ENCODE results near the gene SPACDR. TPM values are rescaled to one million over a fixed set of nuclear protein-coding genes. Genes with fewer than 3 reads are reported as not detected.

Gene SPACDR
- total and polyA plus RNA-seq, 2 donors from 2014 or later: 0.54 TPM; not detected in 1

GRCh38 chr7:100481466-100481865, 17.4 kb upstream of the SPACDR start:
- no peak for FAIRE-seq
- intact Hi-C loops (cut with DNase I): no loop called here

GRCh38 chr7:100478958-100479660, 15.0 kb upstream of the SPACDR start, which contains the start of gene TSC22D4:
TSS of gene TSC22D4 (minus strand) at chr7:100479214. CDS start at chr7:100478038, 1,176 bp downstream.
- H3K27me3 ChIP-seq (ENCODE audit: control insufficient read depth, insufficient read depth, low read length): no peaks in the 10 kb centered on the region
- TF ChIP-seq CTCF (IDR thresholded peaks at IDR 0.05; ENCODE audit: borderline replicate concordance, extremely low read depth, insufficient read depth): no peak
- DNase-seq (peak; percentile 96 to 98 (median 97)), FAIRE-seq (no peak)
- peaks cover 2 to 25% (median 25%) of the 10 kb centered on the region in 3 donors for H3K4me1 ChIP-seq (ENCODE audit: control insufficient read depth in 2 of 3, insufficient read depth in 2 of 3, low read depth in 1 of 3, low read length in 3 of 3)
- peaks cover 0 to 4% (median 0%) of the 10 kb centered on the region in 3 donors for H3K36me3 ChIP-seq (ENCODE audit: control insufficient read depth in 2 of 3, insufficient read depth in 3 of 3, low read length in 3 of 3)
- H3K9me3 ChIP-seq (ENCODE audit: control insufficient read depth in 2 of 3, insufficient read depth in 1 of 3, low read length in 3 of 3): no peaks in the 10 kb centered on the region
- H3K4me3 ChIP-seq (ENCODE audit: low read length in 3 of 3): peak within 1 kb of the TSS; percentile 72 to 88 (median 87)
- intact Hi-C loops (cut with DNase I): no loop called here
- H3K9ac ChIP-seq (ENCODE audit: low read length in 3 of 3): peak within 1 kb of the TSS; percentile 62 to 92 (median 90)
- H3K27ac ChIP-seq (ENCODE audit: low read depth in 2 of 2, low read length in 2 of 2): peak within 1 kb of the TSS; percentile 87 to 89

More at GRCh38 chr7:100481466-100481865, 17.4 kb upstream of the SPACDR start:
- TF ChIP-seq CTCF (IDR thresholded peaks at IDR 0.05; ENCODE audit: borderline replicate concordance, extremely low read depth, insufficient read depth): no peak
- Histone ChIP-seq H3K36me3 (ENCODE audit: control insufficient read depth in 2 of 3, insufficient read depth in 3 of 3, low read length in 3 of 3) (no peaks in the 10 kb centered on the region), H3K4me1 (ENCODE audit: control insufficient read depth in 2 of 3, insufficient read depth in 2 of 3, low read depth in 1 of 3, low read length in 3 of 3) (peaks cover 2 to 17% (median 14%) of the 10 kb centered on the region in 3 donors), H3K9ac (ENCODE audit: low read length in 3 of 3) (no peak overlapping the region), H3K4me3 (ENCODE audit: low read length in 3 of 3) (no peak overlapping the region), H3K27ac (ENCODE audit: low read depth in 2 of 2, low read length in 2 of 2) (no peak overlapping the region), H3K9me3 (ENCODE audit: control insufficient read depth in 2 of 3, insufficient read depth in 1 of 3, low read length in 3 of 3) (no peaks in the 10 kb centered on the region), H3K27me3 (ENCODE audit: control insufficient read depth, insufficient read depth, low read length) (no peaks in the 10 kb centered on the region)
- no peak for DNase-seq

GRCh38 chr7:100477871-100478267, 13.8 kb upstream of the SPACDR start:
- H3K27ac ChIP-seq (ENCODE audit: low read depth in 2 of 2, low read length in 2 of 2): peak overlapping the region; percentile 72 to 89
- peak overlapping the region; percentile 69 to 88 (median 87) for H3K4me3 ChIP-seq (ENCODE audit: low read length in 3 of 3)
- H3K4me1 ChIP-seq (ENCODE audit: control insufficient read depth in 2 of 3, insufficient read depth in 2 of 3, low read depth in 1 of 3, low read length in 3 of 3): peaks cover 2 to 27% (median 24%) of the 10 kb centered on the region in 3 donors
- H3K36me3 ChIP-seq (ENCODE audit: control insufficient read depth in 2 of 3, insufficient read depth in 3 of 3, low read length in 3 of 3): peaks cover 0 to 9% (median 2%) of the 10 kb centered on the region in 3 donors
- peak overlapping the region in 2 of 3 donors; percentile 55 to 92 for H3K9ac ChIP-seq (ENCODE audit: low read length in 3 of 3)
- no peaks in the 10 kb centered on the region for H3K9me3 ChIP-seq (ENCODE audit: control insufficient read depth in 2 of 3, insufficient read depth in 1 of 3, low read length in 3 of 3)
- FAIRE-seq (no peak), DNase-seq (peak in 2 of 5 donors; percentile 81)
- TF ChIP-seq CTCF (IDR thresholded peaks at IDR 0.05; ENCODE audit: borderline replicate concordance, extremely low read depth, insufficient read depth): no peak
- intact Hi-C loops (cut with DNase I): no loop called here
- no peaks in the 10 kb centered on the region for H3K27me3 ChIP-seq (ENCODE audit: control insufficient read depth, insufficient read depth, low read length)
